HG03280 (cell line): ENCODE results near the gene DDX6.

Experiments
- ATAC-seq: cut with Tn5 transposase; IDR thresholded peaks from one replicate; pipeline ENCODE4 v1.9.1; 2021; ENCODE audit warnings: mild to moderate bottlenecking, moderate library complexity; ENCODE audit not compliant: unreplicated experiment

Gene DDX6

GRCh38 chr11:118705791-118706545 lies 85.0 kb downstream of the DDX6 start:
- ATAC-seq = no peak

GRCh38 chr11:118705111-118705741 lies 85.7 kb downstream of the DDX6 start:
- ATAC-seq = no peak

- no peak for ATAC-seq
Observed at GRCh38 chr11:118703563-118704106, 87.3 kb downstream of the DDX6 start.

GRCh38 chr11:118699506-118700220 lies 91.3 kb downstream of the DDX6 start:
- ATAC-seq = no peak
